ENCODE data around the gene KRT38.

DNA sequence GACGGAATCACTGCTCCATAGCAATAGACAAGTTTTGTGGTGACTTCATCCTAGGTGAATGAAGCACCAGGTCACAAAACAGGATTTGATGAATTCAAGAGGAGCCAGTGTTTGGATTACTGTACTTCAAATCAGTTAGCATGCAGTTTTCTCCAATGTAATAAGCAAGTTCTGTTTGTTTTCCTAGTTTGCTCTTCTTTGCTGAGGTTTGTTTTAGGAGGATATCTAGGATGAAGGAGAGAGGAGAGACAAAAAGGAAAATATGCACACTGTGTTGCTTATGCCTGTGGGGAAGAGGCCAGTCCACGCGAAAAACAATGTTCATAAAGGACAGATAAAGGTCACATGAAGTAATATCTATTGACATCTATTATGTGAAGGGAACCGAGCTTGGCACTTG is 25.4 kb downstream of the KRT38 start:
- TF ChIP-seq POLR2A (IDR thresholded peaks at IDR 0.05; ENCODE audit: low read length) (no peak), GATA1 (IDR thresholded peaks at IDR 0.05; ENCODE audit: low read depth, low read length) (no peak)
